Activated naive CD8-positive, alpha-beta T cell treated with anti-CD3 and anti-CD28 coated beads, Interleukin-2, amount 50 U/mL, for 24 hours (primary cell): ENCODE data around the gene B3GAT1.

Experiments used
- ATAC-seq: fragments of 150-1000 bp; cut with Tn5 transposase; one replicate; pipeline ENCODE4 v1.10.0; 2021
- DNase-seq: peaks from one replicate; pipeline ENCODE4 v3.0.0; 2021
- H3K27ac Mint-ChIP-seq: one replicate; pipeline ENCODE4 v1.8.0; 2021; ENCODE audit warnings: mild to moderate bottlenecking, mixed read lengths
- H3K27me3 Mint-ChIP-seq: one replicate; pipeline ENCODE4 v1.8.0; 2021; ENCODE audit warnings: mixed read lengths
- H3K36me3 Mint-ChIP-seq: one replicate; pipeline ENCODE4 v1.8.0; 2021; ENCODE audit warnings: low read depth, mixed read lengths
- H3K4me1 Mint-ChIP-seq: one replicate; pipeline ENCODE4 v1.8.0; 2021; ENCODE audit warnings: mixed read lengths
- H3K4me3 Mint-ChIP-seq: one replicate; pipeline ENCODE4 v1.8.0; 2021; ENCODE audit warnings: mild to moderate bottlenecking, moderate library complexity, mixed read lengths
- H3K9me3 Mint-ChIP-seq: one replicate; pipeline ENCODE4 v1.8.0; 2021; ENCODE audit warnings: mixed read lengths

B3GAT1 gene

DNA sequence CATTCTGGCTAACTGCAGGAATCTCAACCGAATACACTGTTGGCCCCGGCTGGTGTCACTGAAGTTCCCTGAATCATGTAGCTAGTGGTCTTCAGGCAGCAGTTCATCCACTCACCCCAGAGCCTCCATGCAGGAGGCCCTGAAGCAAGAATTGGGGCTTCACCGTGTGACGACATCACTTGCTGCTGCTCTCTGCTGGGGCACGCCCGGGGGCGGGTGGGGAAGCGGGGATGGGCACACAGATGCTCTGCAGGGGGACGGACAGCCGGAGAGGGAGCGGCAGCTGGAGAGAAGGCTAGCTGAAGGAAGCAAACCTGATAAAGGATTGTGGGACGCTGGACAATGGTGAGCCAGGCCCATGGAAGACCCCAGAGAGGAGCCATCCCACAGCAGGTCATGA lies 17.0 kb downstream of the B3GAT1 start:
- no peaks in the 10 kb centered on the region for H3K9me3 Mint-ChIP-seq

DNA sequence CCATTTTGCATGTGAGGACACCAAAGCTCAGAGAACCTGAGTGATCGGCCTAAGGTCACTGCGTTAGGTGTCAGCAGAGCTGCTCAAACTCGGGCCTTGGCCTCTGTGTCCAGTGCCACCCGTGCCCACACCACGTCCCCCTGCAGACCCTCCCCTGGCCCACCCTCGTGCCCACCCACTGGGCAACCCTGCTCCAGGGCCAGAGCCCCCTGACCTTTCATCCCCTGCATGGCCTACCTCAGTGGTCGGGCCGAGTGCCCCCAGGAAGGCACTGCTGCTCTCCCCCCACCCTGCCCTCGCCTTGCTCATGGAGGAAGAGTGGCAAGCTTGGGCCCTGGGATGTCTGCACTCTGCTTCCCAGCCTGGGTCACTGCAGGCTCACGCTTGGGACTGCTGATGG lies 17.7 kb downstream of the B3GAT1 start:
- Mint-ChIP-seq H3K4me1 (no peaks in the 10 kb centered on the region), H3K27ac (no peak overlapping the region), H3K4me3 (no peak overlapping the region), H3K27me3 (peaks cover 7% of the 10 kb centered on the region), H3K9me3 (no peaks in the 10 kb centered on the region), H3K36me3 (no peaks in the 10 kb centered on the region)
- ATAC-seq: no peak
- no peak for DNase-seq

More for the DNA sequence above, 17.0 kb downstream of the B3GAT1 start:
- ATAC-seq: no peak
- no peak overlapping the region for H3K4me3 Mint-ChIP-seq
- H3K36me3 Mint-ChIP-seq: no peaks in the 10 kb centered on the region
- peaks cover 7% of the 10 kb centered on the region for H3K27me3 Mint-ChIP-seq
- no peaks in the 10 kb centered on the region for H3K4me1 Mint-ChIP-seq
- no peak overlapping the region for H3K27ac Mint-ChIP-seq
- DNase-seq: no peak

- Mint-ChIP-seq H3K4me3 (no peak overlapping the region), H3K9me3 (no peaks in the 10 kb centered on the region), H3K4me1 (no peaks in the 10 kb centered on the region), H3K27ac (no peak overlapping the region), H3K36me3 (no peaks in the 10 kb centered on the region), H3K27me3 (peaks cover 7% of the 10 kb centered on the region)
- DNase-seq (no peak), ATAC-seq (no peak)
Measured at GRCh38 chr11:134393638-134394037, 18.4 kb downstream of the B3GAT1 start.

GRCh38 chr11:134392953-134393615 lies 19.0 kb downstream of the B3GAT1 start:
- H3K4me3 Mint-ChIP-seq: no peak overlapping the region
- no peaks in the 10 kb centered on the region for H3K4me1 Mint-ChIP-seq
- H3K27me3 Mint-ChIP-seq: peaks cover 7% of the 10 kb centered on the region
- H3K36me3 Mint-ChIP-seq: no peaks in the 10 kb centered on the region
- H3K27ac Mint-ChIP-seq: no peak overlapping the region
- no peak for ATAC-seq
- no peaks in the 10 kb centered on the region for H3K9me3 Mint-ChIP-seq
- no peak for DNase-seq

- Mint-ChIP-seq H3K9me3 (no peaks in the 10 kb centered on the region), H3K36me3 (no peaks in the 10 kb centered on the region), H3K27me3 (peaks cover 7% of the 10 kb centered on the region), H3K4me3 (no peak overlapping the region), H3K27ac (no peak overlapping the region), H3K4me1 (peaks cover 7% of the 10 kb centered on the region)
- no peak for ATAC-seq
- DNase-seq: no peak
Measured at GRCh38 chr11:134391656-134392055, 20.4 kb downstream of the B3GAT1 start.

GRCh38 chr11:134390706-134391569 lies 21.1 kb downstream of the B3GAT1 start:
- H3K27me3 Mint-ChIP-seq: peaks cover 10% of the 10 kb centered on the region

DNA sequence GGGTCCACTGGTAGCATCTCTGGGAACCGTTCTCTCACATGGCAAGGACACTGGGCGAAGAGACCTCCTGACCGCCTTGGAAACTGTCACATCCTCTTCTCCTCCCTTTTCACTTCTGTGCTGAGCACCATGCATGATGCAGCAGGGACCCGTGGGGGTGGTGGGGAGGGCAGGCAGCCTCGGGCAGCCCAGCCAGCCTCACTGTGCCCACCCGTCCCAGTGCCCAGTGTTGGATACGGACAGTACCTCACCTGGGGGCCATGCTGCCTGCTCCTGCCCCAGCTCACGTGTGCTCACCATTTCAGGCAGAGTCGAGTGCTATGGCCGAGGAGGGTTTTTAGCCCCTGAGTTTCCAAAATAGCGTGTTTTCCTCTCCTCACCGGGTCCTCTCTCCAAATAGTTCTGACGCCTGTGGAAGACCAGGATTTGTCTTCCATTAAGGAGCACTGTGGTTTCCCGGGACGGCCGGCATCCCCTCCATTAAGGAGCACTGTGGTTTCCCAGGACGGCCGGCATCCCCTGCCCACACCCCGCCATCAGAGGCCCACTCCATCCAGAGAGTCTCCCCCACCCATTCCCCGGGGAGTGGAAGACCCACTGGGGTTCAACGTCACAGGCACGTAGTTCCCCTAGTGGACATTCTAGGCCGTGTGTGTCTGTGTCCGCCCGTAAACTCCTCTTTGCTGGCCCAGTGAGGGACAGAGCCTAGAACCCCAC lies 22.4 kb downstream of the B3GAT1 start:
- ATAC-seq (no peak), DNase-seq (no peak)
- peaks cover 16% of the 10 kb centered on the region for H3K4me1 Mint-ChIP-seq
- no peaks in the 10 kb centered on the region for H3K36me3 Mint-ChIP-seq
- H3K27ac Mint-ChIP-seq: no peak overlapping the region
- no peaks in the 10 kb centered on the region for H3K9me3 Mint-ChIP-seq
- peaks cover 15% of the 10 kb centered on the region for H3K27me3 Mint-ChIP-seq
- H3K4me3 Mint-ChIP-seq: no peak overlapping the region

More at GRCh38 chr11:134390706-134391569, 21.1 kb downstream of the B3GAT1 start:
- Mint-ChIP-seq H3K4me1 (peaks cover 14% of the 10 kb centered on the region), H3K27ac (no peak overlapping the region), H3K9me3 (no peaks in the 10 kb centered on the region), H3K36me3 (no peaks in the 10 kb centered on the region), H3K4me3 (no peak overlapping the region)
- ATAC-seq (no peak), DNase-seq (no peak)

- H3K27me3 Mint-ChIP-seq: peaks cover 15% of the 10 kb centered on the region
- H3K36me3 Mint-ChIP-seq: no peaks in the 10 kb centered on the region
- ATAC-seq (no peak), DNase-seq (no peak)
- H3K4me1 Mint-ChIP-seq: peaks cover 16% of the 10 kb centered on the region
- H3K4me3 Mint-ChIP-seq: no peak overlapping the region
- H3K27ac Mint-ChIP-seq: no peak overlapping the region
- no peaks in the 10 kb centered on the region for H3K9me3 Mint-ChIP-seq
Measured at GRCh38 chr11:134388590-134388989, 23.5 kb downstream of the B3GAT1 start.

DNA sequence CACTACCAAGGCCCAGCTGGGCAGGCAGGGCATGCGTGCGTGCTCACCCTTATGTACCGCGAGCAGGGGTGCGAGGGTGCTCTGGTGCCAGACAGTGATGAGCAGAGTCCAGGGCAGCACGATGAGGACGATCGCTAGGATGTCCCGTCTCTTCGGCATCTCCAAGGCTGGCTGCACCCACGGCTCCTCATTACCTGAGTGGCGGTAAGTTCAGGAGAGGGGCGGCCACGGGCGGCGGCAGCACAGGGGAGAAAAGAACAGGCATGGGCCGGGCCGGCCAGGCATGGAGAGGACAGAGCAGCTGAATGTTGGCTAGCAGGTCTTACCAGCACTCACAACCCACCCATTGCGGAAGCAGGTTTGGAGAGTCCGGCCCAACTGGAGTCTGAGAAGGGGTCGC lies 24.5 kb downstream of the B3GAT1 start:
- ATAC-seq: no peak

GRCh38 chr11:134386945-134387344 lies 25.1 kb downstream of the B3GAT1 start:
- no peaks in the 10 kb centered on the region for H3K9me3 Mint-ChIP-seq
- H3K27ac Mint-ChIP-seq: no peak overlapping the region
- H3K36me3 Mint-ChIP-seq: no peaks in the 10 kb centered on the region
- peaks cover 12% of the 10 kb centered on the region for H3K27me3 Mint-ChIP-seq
- no peak for ATAC-seq
- DNase-seq: no peak
- H3K4me1 Mint-ChIP-seq: peaks cover 16% of the 10 kb centered on the region
- H3K4me3 Mint-ChIP-seq: no peak overlapping the region

More for the DNA sequence above, 24.5 kb downstream of the B3GAT1 start:
- no peak overlapping the region for H3K27ac Mint-ChIP-seq
- H3K36me3 Mint-ChIP-seq: no peaks in the 10 kb centered on the region
- H3K4me3 Mint-ChIP-seq: no peak overlapping the region
- no peaks in the 10 kb centered on the region for H3K9me3 Mint-ChIP-seq
- H3K4me1 Mint-ChIP-seq: peaks cover 16% of the 10 kb centered on the region
- no peak for DNase-seq
- peaks cover 12% of the 10 kb centered on the region for H3K27me3 Mint-ChIP-seq

GRCh38 chr11:134385774-134386565 lies 26.1 kb downstream of the B3GAT1 start:
- no peak for ATAC-seq

DNA sequence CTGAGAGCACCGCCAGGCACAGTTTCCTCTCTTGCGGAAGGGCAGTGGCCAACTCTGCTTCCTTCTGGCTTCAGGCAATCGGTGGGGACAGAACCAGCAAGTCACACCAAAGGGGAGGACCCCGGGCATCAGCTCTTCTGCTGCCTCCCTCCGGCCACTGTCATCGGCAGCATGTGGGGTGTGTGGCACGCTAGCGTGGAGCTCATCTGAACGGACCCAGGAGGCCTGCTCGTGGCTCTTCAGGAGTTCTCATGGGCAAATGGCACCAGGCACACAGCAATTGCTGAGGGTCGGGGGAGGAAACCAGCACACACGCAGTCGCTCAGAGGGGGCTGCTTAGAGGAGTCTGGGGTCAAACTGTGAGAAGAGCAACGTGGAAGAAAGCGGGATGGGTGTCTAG lies 26.9 kb downstream of the B3GAT1 start:
- ATAC-seq: no peak
- peaks cover 16% of the 10 kb centered on the region for H3K4me1 Mint-ChIP-seq
- peaks cover 10% of the 10 kb centered on the region for H3K27me3 Mint-ChIP-seq
- no peaks in the 10 kb centered on the region for H3K36me3 Mint-ChIP-seq
- H3K9me3 Mint-ChIP-seq: no peaks in the 10 kb centered on the region
- no peak overlapping the region for H3K27ac Mint-ChIP-seq
- DNase-seq: no peak
- H3K4me3 Mint-ChIP-seq: no peak overlapping the region

More at GRCh38 chr11:134385774-134386565, 26.1 kb downstream of the B3GAT1 start:
- Mint-ChIP-seq H3K27me3 (peaks cover 10% of the 10 kb centered on the region), H3K27ac (no peak overlapping the region), H3K36me3 (no peaks in the 10 kb centered on the region), H3K9me3 (no peaks in the 10 kb centered on the region), H3K4me3 (no peak overlapping the region), H3K4me1 (peaks cover 16% of the 10 kb centered on the region)
- DNase-seq: no peak

DNA sequence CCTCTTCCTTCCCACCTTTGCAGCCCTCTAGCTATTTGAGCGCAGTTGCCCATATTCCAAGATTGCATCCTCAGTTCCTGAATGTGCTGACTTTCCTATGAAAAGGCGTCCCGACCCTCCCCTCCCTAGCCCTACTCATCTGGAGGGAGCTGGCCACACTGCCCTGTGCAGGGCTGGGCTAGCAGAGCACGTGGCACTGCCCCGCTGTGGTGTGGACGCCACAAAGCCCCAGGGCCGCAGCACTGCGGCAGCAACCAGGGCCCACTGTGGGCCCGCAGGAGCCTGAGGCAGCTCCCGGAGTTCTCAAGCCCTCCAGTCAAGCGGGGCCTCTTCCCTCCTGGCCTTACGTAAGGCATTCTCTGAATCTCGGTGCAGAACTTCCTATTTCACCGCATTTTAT lies 27.6 kb downstream of the B3GAT1 start:
- DNase-seq (no peak), ATAC-seq (no peak)
- H3K4me3 Mint-ChIP-seq: no peak overlapping the region
- no peak overlapping the region for H3K27ac Mint-ChIP-seq
- no peaks in the 10 kb centered on the region for H3K36me3 Mint-ChIP-seq
- peaks cover 10% of the 10 kb centered on the region for H3K27me3 Mint-ChIP-seq
- H3K4me1 Mint-ChIP-seq: peaks cover 16% of the 10 kb centered on the region
- H3K9me3 Mint-ChIP-seq: no peaks in the 10 kb centered on the region

DNA sequence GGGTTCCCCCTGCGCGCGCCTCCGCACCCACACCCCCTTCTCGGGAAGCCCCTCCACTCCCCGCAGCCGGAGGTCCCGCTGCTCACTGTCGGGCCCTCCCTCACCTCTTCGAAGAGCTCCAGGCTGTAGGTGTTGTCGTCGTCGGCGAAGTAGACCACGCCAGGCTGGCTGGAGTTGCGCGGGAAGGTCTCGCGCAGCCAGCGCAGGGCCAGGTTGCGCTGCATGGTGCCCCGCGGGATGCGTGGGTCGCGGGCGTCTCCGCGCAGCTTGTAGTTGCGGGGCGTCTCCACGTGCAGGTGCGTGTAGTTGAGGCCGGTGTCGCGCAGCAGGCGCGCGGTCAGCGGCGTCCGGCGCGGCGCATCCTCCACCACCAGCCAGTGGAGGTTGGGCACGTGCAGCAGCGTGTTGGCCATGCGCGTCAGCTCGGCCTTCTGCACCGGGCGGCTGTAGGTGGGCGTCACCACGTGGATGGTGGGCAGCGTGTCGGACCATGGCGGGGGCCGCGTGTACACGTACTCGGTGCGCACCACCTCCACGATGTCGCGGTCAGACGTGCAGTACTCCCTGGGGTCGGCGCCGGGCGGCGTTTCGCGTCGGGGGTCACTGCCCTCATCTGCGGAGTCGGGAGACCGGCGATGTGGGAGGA lies 28.3 kb downstream of the B3GAT1 start:
- Mint-ChIP-seq H3K4me3 (no peak overlapping the region), H3K4me1 (peaks cover 16% of the 10 kb centered on the region), H3K9me3 (no peaks in the 10 kb centered on the region), H3K27me3 (peaks cover 10% of the 10 kb centered on the region), H3K27ac (no peak overlapping the region), H3K36me3 (no peaks in the 10 kb centered on the region)
- ATAC-seq (no peak), DNase-seq (no peak)
